GM18520 (cell line): ENCODE results near the gene OR52B4.
A peak's percentile ranks its signal among the peaks of the same experiment; 100 is the strongest.
"Not testable (repeated sequence)": the region's sequence is repeated elsewhere in the genome, so short reads cannot be mapped to it uniquely, and the experiment has no call there.

Experiments
- ATAC-seq: cut with Tn5 transposase; IDR thresholded peaks from one replicate; pipeline ENCODE4 v1.9.1; 2021; ENCODE audit not compliant: unreplicated experiment

Gene OR52B4

GRCh38 chr11:4368286-4368685, at the start of gene OR52B4:
OR52B4 (minus strand) TSS chr11:4368386; CDS start chr11:4368295, 91 bp downstream.
- no peak for ATAC-seq

- no peak for ATAC-seq
These were observed 48.6 kb upstream of the OR52B4 start for GRCh38 chr11:4416816-4417215.

- ATAC-seq = no peak
These were observed 48.1 kb upstream of the OR52B4 start for GRCh38 chr11:4416306-4416705.

- not testable (repeated sequence) for ATAC-seq
These were observed 38.0 kb upstream of the OR52B4 start for GRCh38 chr11:4406206-4406605.

GRCh38 chr11:4393858-4394223, 25.7 kb upstream of the OR52B4 start:
- peak; percentile 2 for ATAC-seq

- ATAC-seq = peak; percentile 98
These were observed 25.1 kb upstream of the OR52B4 start, which contains the start of gene TRIM21 for GRCh38 chr11:4393209-4393857. TRIM21 (minus strand) TSS chr11:4393702; CDS start chr11:4390409, 3,293 bp downstream.

DNA sequence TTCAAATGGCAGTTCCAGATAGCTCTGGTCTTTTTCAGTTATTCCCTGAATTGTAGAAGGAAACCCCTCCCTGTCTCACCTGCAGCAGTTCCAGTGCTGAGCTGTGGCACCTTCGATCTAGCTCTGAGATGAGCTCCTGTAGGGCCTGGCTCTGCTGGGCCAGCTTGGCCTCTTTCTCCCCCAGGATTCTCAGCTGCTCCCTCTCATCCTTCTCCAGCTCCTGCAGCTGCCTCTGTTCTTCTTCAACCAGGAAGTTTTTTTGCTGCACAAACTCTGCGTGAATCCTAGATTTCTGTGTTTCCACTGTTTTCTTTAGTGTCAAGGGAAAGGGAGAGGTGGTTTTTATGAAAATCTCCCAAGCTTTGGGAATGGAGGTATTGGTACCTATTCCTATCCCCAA, 20.0 kb upstream of the OR52B4 start:
- no peak for ATAC-seq

- ATAC-seq = no peak
These were observed 18.0 kb upstream of the OR52B4 start for GRCh38 chr11:4385978-4386740.

GRCh38 chr11:4381901-4382300, 13.7 kb upstream of the OR52B4 start:
- ATAC-seq = no peak

GRCh38 chr11:4375431-4376140, 7.4 kb upstream of the OR52B4 start:
- ATAC-seq = peak; percentile 75

- ATAC-seq = no peak
These were observed 2.0 kb upstream of the OR52B4 start for GRCh38 chr11:4370166-4370565.

DNA sequence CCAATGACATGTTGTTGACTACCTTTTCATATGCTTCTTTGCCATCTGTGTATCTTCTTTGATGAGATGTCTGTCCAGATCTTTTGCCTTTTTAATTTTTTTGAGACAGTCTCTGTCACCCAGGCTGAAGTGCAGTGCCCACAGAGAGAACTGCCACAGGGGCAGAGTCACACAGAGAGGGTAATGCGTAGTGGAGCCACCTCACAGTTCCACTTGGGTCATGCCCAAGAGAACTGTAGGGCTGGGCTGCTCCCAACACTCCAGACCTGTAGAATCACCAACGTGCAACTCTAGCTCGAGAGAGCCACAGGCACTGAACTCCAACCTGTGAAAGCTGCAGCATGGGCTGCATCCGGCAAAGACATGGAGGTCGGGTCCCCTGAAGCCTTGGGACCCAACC, 20.0 kb downstream of the OR52B4 start:
- ATAC-seq = not testable (repeated sequence)

GRCh38 chr11:4345366-4345765, 22.8 kb downstream of the OR52B4 start:
- not testable (repeated sequence) for ATAC-seq

- ATAC-seq = not testable (repeated sequence)
These were observed 33.8 kb downstream of the OR52B4 start for GRCh38 chr11:4334356-4334755.
